K562 (cell line): ENCODE measurements around the gene DHRS2. TPM values are rescaled to one million over a fixed set of nuclear protein-coding genes. Genes with fewer than 3 reads are reported as not detected.

Experiments used
- CCAR2 ChIP-seq: fragments of 200-400 bp; formaldehyde crosslinking; IDR thresholded peaks from 2 replicates; pipeline ENCODE4 v1.6.1; 2017; ENCODE audit warnings: mild to moderate bottlenecking, low read depth, low read length
- DIDO1 ChIP-seq: fragments of 450-650 bp; IDR thresholded peaks from 2 replicates; pipeline ENCODE4 v1.6.1; 2016; ENCODE audit warnings: low read depth, missing biosample characterization, missing genetic modification characterization
- DNMT1 ChIP-seq: fragments of 450-650 bp; IDR thresholded peaks from 2 replicates; pipeline ENCODE4 v1.6.1; 2016; ENCODE audit warnings: antibody characterized with exemption, mild to moderate bottlenecking
- ESRRA ChIP-seq: fragments of 450-650 bp; IDR thresholded peaks from 2 replicates; pipeline ENCODE4 v1.6.1; 2014; ENCODE audit warnings: low read depth, mild to moderate bottlenecking, moderate library complexity, borderline replicate concordance
- JUND ChIP-seq, 2 experiments: IDR thresholded peaks; 2 replicates in 1 of 2; 3 replicates in 1 of 2; pipeline ENCODE4 v1.6.1; 2011; ENCODE audit warnings: borderline replicate concordance in 2 of 2, low read depth in 2 of 2, low read length in 2 of 2, improper control_type of control experiment in 1 of 2, missing biosample characterization in 1 of 2, missing genetic modification characterization in 1 of 2, missing genetic modification reagents in 1 of 2
- MEIS2 ChIP-seq: fragments of 450-650 bp; IDR thresholded peaks from 2 replicates; pipeline ENCODE4 v1.6.1; 2014; ENCODE audit warnings: mild to moderate bottlenecking; ENCODE audit not compliant: partially characterized antibody
- SIRT6 ChIP-seq: IDR thresholded peaks from one replicate; pipeline ENCODE4 v1.6.1; 2012; ENCODE audit warnings: low read depth, mild to moderate bottlenecking, control low read depth, inconsistent platforms, low read length, moderate library complexity
- SMAD4 ChIP-seq: fragments of 250-450 bp; sonication (Bioruptor Pico); conservative IDR thresholded peaks from 2 replicates; pipeline ENCODE4 v1.8.0; 2021; ENCODE audit warnings: inconsistent platforms, mild to moderate bottlenecking, moderate library complexity
- SPI1 ChIP-seq: IDR thresholded peaks from 2 replicates; pipeline ENCODE4 v1.6.1; 2011; ENCODE audit warnings: low read depth, low read length, control low read depth, borderline replicate concordance
- ZFP36 ChIP-seq: fragments of 150-350 bp; IDR thresholded peaks from 2 replicates; pipeline ENCODE4 v1.6.1; 2018; ENCODE audit warnings: low read length, low read depth; ENCODE audit not compliant: partially characterized antibody
- ZNF212 ChIP-seq: fragments of 450-650 bp; formaldehyde crosslinking; IDR thresholded peaks from 2 replicates; pipeline ENCODE4 v1.4.0; 2020; ENCODE audit warnings: mild to moderate bottlenecking
- ZNF766 ChIP-seq: fragments of 200-800 bp; sonication (Bioruptor generic); conservative IDR thresholded peaks from 2 replicates; pipeline ENCODE4 v1.6.1; 2016; ENCODE audit warnings: missing genetic modification characterization, missing compliant biosample characterization
- polyA plus RNA-seq, 8 experiments: library from polyadenylated mRNA; depleted of rRNA in 4 of 8; stranded (reverse) in 5 of 8; unstranded in 3 of 8; fragments of >200 nt; fragmentation: Nextera tagmentation in 2 of 8; fragmentation: Illumina TruSeq in 1 of 8; extraction: Ambion mirVana in 2 of 8; extraction: Trizol in 1 of 8; gene quantifications; 2 replicates each; pipeline versions ENCODE4 v1.2.1 to v1.2.3, GENCODE V29; 2011 to 2014; ENCODE audit warnings: inconsistent platforms in 1 of 8, missing spikeins in 1 of 8
- total RNA-seq, 7 experiments: library from RNA; depleted of rRNA in 6 of 7; stranded (reverse); fragments of >200 nt in 6 of 7; fragmentation: Illumina TruSeq in 2 of 7; extraction: Trizol in 2 of 7; gene quantifications; 2 replicates each; pipeline versions ENCODE4 v1.2.1 to v1.2.3, GENCODE V29; 2011 to 2021; ENCODE audit warnings: low replicate concordance in 1 of 7
- TF ChIP-seq, protein P1 (sequence below): fragments of 250-450 bp; sonication (Bioruptor Pico); IDR thresholded peaks from 2 replicates; pipeline ENCODE4 v1.5.0; 2022; ENCODE audit warnings: mild to moderate bottlenecking
- TF ChIP-seq, protein P2 (sequence below), 2 experiments: fragments of 450-650 bp; IDR thresholded peaks; 2 replicates each; pipeline ENCODE4 v1.6.1; 2016; ENCODE audit warnings: mild to moderate bottlenecking in 2 of 2, borderline replicate concordance in 1 of 2, low read depth in 1 of 2, moderate library complexity in 1 of 2
- TF ChIP-seq, protein P3 (sequence below), 2 experiments: fragments of 450-650 bp; conservative IDR thresholded peaks; 2 replicates each; pipeline ENCODE4 v1.6.1; 2017; ENCODE audit warnings: mild to moderate bottlenecking in 2 of 2, moderate library complexity in 2 of 2

DHRS2 gene
- total and polyA plus RNA-seq, 9 of the 15 experiments (the other 6 are each of a cell fraction or from before 2014, with no cell fraction given) = 2.9 to 96.8 (median 64.4) TPM

DNA sequence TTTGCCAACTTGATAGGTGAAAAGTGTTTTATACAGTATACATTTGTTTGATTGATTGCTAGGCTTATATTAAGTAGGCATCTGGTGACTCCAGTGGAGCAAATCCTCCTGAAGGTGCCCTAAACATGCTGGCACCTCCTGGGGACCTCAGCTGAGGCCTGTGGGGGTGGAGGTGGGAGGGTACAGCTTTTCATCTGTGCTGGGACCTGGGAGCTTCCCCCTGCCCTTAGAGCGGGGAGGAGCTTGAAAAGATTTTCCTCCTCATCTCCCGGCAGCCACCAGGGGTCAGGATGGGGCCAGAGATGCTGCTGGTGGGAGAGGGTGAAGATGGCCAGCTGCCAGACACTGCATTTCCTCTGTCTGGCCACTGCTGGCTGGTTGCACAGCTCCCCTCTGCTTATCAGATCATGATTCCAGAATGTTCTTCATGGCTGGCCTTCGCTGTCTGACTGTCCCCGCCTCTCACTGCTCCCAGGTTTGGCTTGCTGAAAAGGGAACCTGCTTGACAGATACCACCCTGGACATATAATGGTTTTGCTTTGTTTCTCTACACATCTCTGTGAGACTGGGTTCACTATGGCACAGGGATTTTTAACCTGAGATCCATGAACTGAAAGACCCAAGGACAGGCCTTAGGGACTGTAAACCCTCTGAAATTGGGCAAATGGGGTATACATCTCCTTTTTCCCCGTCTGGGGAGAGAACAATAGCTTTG, 47.1 kb upstream of the DHRS2 start (continued):
- TF ChIP-seq, protein P1, sequence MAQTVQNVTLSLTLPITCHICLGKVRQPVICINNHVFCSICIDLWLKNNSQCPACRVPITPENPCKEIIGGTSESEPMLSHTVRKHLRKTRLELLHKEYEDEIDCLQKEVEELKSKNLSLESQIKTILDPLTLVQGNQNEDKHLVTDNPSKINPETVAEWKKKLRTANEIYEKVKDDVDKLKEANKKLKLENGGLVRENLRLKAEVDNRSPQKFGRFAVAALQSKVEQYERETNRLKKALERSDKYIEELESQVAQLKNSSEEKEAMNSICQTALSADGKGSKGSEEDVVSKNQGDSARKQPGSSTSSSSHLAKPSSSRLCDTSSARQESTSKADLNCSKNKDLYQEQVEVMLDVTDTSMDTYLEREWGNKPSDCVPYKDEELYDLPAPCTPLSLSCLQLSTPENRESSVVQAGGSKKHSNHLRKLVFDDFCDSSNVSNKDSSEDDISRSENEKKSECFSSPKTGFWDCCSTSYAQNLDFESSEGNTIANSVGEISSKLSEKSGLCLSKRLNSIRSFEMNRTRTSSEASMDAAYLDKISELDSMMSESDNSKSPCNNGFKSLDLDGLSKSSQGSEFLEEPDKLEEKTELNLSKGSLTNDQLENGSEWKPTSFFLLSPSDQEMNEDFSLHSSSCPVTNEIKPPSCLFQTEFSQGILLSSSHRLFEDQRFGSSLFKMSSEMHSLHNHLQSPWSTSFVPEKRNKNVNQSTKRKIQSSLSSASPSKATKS = no peak
- TF ChIP-seq MEIS2 = peak; percentile 19
- TF ChIP-seq, protein P2, sequence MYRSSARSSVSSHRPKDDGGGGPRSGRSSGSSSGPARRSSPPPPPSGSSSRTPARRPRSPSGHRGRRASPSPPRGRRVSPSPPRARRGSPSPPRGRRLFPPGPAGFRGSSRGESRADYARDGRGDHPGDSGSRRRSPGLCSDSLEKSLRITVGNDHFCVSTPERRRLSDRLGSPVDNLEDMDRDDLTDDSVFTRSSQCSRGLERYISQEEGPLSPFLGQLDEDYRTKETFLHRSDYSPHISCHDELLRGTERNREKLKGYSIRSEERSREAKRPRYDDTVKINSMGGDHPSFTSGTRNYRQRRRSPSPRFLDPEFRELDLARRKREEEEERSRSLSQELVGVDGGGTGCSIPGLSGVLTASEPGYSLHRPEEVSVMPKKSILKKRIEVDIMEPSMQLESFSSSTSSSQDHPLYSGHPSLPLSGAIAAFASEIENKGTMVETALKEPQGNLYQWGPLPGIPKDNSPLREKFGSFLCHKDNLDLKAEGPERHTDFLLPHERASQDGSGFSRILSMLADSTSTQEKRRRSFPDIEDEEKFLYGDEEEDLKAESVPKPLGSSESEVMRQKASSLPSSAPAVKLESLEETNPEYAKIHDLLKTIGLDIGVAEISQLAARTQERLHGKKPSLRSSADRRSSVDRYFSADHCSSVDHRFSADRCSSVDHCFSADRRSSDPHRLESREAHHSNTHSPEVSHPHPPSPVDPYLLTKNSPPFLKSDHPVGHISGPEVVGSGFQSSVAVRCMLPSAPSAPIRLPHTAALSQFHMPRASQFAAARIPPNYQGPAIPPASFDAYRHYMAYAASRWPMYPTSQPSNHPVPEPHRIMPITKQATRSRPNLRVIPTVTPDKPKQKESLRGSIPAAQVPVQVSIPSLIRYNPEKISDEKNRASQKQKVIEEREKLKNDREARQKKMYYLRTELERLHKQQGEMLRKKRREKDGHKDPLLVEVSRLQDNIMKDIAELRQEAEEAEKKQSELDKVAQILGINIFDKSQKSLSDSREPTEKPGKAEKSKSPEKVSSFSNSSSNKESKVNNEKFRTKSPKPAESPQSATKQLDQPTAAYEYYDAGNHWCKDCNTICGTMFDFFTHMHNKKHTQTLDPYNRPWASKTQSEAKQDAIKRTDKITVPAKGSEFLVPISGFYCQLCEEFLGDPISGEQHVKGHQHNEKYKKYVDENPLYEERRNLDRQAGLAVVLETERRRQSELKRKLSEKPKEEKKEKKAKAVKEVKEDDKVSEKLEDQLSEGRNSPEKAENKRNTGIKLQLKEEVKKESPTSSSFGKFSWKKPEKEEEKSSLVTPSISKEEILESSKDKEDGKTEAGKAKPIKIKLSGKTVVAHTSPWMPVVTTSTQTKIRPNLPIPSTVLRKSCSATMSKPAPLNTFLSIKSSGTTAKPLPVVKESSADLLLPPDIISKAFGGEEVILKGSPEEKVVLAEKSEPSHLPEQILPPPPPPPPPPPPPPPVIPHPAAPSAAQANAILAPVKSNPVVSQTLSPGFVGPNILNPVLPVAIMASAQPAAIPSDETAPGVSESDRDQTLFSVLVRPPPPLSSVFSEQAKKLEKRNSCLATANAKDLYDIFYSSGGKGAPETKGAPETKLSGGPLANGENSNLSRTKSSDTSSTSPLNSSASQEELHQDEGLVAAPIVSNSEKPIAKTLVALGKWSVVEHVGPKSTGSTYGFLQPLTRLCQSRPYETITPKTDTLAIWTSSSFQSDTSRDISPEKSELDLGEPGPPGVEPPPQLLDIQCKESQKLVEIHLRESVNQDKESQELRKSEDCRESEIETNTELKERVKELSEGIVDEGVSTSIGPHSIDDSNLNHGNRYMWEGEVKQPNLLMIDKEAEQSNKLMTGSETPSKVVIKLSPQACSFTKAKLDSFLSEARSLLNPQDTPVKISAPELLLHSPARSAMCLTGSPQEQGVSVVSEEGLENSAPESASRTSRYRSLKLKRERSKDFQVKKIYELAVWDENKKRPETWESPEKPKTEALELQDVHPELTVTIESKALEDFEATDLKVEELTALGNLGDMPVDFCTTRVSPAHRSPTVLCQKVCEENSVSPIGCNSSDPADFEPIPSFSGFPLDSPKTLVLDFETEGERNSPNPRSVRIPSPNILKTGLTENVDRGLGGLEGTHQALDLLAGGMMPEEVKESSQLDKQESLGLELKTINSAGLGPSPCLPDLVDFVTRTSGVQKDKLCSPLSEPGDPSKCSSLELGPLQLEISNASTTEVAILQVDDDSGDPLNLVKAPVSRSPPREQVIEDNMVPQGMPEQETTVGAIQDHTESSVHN (IDR thresholded peaks at IDR 0.05; ENCODE audit: borderline replicate concordance in 1 of 2, low read depth in 1 of 2) = no peak
- peak; percentile 50 for TF ChIP-seq ZFP36
- TF ChIP-seq ZNF766 (CRISPR knock-in tag) = no peak
- TF ChIP-seq CCAR2 = no peak
- TF ChIP-seq SPI1 = peak; percentile 44; the same call in 1 of the 2 replicates
- TF ChIP-seq SMAD4 (CRISPR knock-in tag) = peak; percentile 81
- peak; percentile 46 for TF ChIP-seq JUND (IDR thresholded peaks at IDR 0.05; ENCODE audit: borderline replicate concordance, low read depth, low read length)
- peak; percentile 46; the same call in 1 of the 3 replicates for TF ChIP-seq JUND (tag; IDR thresholded peaks at IDR 0.05; ENCODE audit: borderline replicate concordance, low read depth, low read length)
- TF ChIP-seq, protein P3, sequence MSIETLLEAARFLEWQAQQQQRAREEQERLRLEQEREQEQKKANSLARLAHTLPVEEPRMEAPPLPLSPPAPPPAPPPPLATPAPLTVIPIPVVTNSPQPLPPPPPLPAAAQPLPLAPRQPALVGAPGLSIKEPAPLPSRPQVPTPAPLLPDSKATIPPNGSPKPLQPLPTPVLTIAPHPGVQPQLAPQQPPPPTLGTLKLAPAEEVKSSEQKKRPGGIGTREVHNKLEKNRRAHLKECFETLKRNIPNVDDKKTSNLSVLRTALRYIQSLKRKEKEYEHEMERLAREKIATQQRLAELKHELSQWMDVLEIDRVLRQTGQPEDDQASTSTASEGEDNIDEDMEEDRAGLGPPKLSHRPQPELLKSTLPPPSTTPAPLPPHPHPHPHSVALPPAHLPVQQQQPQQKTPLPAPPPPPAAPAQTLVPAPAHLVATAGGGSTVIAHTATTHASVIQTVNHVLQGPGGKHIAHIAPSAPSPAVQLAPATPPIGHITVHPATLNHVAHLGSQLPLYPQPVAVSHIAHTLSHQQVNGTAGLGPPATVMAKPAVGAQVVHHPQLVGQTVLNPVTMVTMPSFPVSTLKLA (conservative IDR thresholded peaks at IDR 0.05) = no peak
- TF ChIP-seq DNMT1 = no peak
- no peak for TF ChIP-seq DIDO1 (tag)
- TF ChIP-seq ZNF212 (CRISPR knock-in tag) = no peak
- TF ChIP-seq SIRT6 = no peak
- peak; percentile 83 for TF ChIP-seq ESRRA
